ENCODE measurements around the gene EIF4A2. TPM values are rescaled to one million over a fixed set of nuclear protein-coding genes. Genes with fewer than 3 reads are reported as not detected.
"Not testable (repeated sequence)": the region's sequence is repeated elsewhere in the genome, so short reads cannot be mapped to it uniquely, and the experiment has no call there.

EIF4A2 gene
- total RNA-seq, 1 donor from 2014 or later, result 405 TPM

DNA sequence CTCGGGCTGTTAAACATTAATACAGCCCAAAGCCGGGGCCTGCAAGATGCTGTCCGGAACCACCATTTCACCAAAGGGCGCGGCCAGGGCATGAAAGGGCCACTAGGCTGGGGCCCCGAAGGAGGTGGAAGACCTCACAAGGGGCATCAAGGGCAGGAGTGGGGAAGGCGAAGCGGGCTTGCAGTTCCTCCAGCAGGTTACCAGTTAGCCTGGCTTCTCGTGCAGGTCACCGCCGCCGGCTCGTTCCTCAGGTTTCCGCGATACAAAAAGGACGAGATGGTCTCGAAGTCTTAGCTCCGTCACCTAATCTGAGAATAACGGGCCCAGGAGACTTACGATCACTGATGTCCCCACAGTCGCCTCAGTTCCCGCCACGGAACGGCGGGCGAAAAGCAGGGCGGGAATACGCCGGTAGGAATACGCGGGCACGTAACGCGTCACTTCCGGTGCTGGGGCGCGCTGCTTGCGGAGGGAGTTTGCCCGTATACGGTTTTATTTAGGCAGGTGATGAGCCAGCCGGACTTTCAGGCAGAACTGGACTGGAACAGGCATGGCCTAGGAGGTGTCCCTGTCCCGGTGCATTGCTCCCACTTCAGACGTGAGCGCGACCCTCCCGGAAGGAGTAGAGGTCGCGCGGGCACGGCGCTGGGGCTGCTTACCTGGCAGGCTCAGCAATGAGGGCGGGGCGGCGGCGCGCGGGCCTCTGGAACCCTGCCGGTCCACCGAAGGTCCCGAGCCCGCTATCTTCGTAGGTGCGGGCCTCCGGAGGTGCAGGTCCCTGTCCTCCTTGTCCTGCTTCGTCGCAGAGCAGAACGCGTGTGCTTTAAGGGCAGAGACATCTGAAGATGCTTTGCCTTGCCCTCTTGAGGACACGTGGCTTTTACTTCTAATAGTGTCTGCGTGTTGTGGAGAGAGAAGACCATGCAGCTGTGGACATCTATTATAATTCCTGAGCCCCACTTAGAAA, 23.0 kb downstream of the EIF4A2 start, which contains the start of gene RFC4:
Gene RFC4 (minus strand): TSS at position 394 of the 967 bp plus-strand sequence. CDS start 1,769 bp downstream, outside the sequence.
- Histone ChIP-seq H3K27me3 (no peaks in the 10 kb centered on the region), H3K4me1 (no peaks in the 10 kb centered on the region), H3K9me3 (no peaks in the 10 kb centered on the region), H3K4me3 (peak within 1 kb of the TSS; percentile 79), H3K36me3 (no peaks in the 10 kb centered on the region), H3K27ac (peak within 1 kb of the TSS; percentile 89)
- peak; percentile 95 for DNase-seq
- intact Hi-C loops (cut with DNase I), result no loop called here
- TF ChIP-seq, protein P1, sequence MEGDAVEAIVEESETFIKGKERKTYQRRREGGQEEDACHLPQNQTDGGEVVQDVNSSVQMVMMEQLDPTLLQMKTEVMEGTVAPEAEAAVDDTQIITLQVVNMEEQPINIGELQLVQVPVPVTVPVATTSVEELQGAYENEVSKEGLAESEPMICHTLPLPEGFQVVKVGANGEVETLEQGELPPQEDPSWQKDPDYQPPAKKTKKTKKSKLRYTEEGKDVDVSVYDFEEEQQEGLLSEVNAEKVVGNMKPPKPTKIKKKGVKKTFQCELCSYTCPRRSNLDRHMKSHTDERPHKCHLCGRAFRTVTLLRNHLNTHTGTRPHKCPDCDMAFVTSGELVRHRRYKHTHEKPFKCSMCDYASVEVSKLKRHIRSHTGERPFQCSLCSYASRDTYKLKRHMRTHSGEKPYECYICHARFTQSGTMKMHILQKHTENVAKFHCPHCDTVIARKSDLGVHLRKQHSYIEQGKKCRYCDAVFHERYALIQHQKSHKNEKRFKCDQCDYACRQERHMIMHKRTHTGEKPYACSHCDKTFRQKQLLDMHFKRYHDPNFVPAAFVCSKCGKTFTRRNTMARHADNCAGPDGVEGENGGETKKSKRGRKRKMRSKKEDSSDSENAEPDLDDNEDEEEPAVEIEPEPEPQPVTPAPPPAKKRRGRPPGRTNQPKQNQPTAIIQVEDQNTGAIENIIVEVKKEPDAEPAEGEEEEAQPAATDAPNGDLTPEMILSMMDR (IDR thresholded peaks at IDR 0.05), result no peak
- ATAC-seq, result peak; percentile 98

DNA sequence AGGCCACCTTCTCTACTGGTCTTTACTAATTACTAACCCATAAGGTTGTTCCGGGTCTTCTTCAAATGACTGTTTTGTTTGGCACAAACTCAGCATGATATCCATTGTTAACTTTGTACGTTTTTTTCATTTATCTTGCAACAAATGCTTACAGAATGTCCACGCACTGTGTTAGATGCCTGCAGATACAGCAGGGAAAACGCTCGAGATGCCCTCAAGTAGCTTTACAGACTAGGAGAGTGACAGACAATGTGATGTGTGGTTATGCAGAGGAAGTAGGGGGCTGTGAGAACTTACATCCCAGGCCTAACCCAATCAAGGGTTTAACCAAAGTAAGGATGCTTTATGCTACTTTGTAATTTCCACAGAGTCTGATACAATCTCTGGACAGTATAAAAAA, 23.9 kb downstream of the EIF4A2 start:
- intact Hi-C loops (cut with DNase I), result no loop called here
- H3K27ac ChIP-seq, result no peak overlapping the region

DNA sequence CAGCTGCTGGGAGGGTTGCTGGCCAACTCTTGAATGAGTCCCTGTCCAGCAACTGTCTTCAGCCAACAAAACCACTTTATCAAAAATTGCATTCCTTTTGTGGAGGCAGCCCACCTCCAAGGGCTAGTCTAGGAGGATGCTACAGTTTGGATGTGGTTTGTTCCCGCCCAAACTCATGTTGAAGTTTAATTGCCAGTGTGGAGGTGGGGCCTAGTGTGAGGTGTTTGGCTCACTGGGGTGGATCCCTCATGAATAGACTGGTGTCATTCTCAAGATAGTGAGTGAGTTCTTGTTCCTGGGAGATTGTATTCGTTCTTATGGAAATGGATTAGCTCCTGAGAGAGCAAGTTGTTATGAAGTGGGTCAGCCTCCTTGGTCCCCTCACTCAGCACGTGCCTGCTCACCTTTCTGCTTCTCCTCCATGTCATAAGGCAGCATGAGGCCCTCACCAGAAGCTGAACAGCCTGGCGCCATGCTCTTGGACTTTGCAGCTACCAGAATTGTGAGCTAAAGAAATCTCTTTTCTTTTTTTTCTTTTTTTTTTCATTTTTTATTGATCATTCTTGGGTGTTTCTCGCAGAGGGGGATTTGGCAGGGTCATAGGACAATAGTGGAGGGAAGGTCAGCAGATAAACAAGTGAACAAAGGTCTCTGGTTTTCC, 27.1 kb downstream of the EIF4A2 start:
- no peak overlapping the region for H3K27ac ChIP-seq
- no peaks in the 10 kb centered on the region for H3K9me3 ChIP-seq
- H3K4me3 ChIP-seq, result no peak overlapping the region
- H3K27me3 ChIP-seq, result peaks cover 6% of the 10 kb centered on the region
- H3K4me1 ChIP-seq, result no peaks in the 10 kb centered on the region
- ATAC-seq (no peak), DNase-seq (no peak)
- TF ChIP-seq, protein P1 (IDR thresholded peaks at IDR 0.05), result no peak
- intact Hi-C loops (cut with DNase I), result no loop called here
- H3K36me3 ChIP-seq, result no peaks in the 10 kb centered on the region

More for the DNA sequence above, 23.9 kb downstream of the EIF4A2 start:
- no peaks in the 10 kb centered on the region for H3K9me3 ChIP-seq
- no peaks in the 10 kb centered on the region for H3K4me1 ChIP-seq
- ATAC-seq (no peak), DNase-seq (no peak)
- H3K36me3 ChIP-seq, result no peaks in the 10 kb centered on the region
- TF ChIP-seq, protein P1 (IDR thresholded peaks at IDR 0.05), result no peak
- H3K27me3 ChIP-seq, result no peaks in the 10 kb centered on the region
- peak overlapping the region; percentile 79 for H3K4me3 ChIP-seq

DNA sequence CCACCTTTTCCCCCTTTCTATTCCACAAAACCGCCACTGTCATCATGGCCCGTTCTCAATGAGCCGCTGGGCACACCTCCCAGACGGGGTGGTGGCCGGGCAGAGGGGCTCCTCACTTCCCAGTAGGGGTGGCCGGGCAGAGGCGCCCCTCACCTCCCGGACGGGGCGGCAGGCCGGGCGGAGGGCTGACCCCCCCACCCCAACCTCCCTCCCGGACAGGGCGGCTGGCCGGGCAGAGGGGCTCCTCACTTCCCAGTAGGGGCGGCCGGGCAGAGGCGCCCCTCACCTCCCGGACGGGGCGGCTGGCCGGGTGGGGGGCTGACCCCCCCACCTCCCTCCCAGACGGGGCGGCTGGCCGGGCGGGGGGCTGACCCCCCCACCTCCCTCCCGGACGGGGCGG, 27.9 kb downstream of the EIF4A2 start:
- H3K4me1 ChIP-seq; H3K9me3 ChIP-seq; intact Hi-C loops (cut with DNase I); DNase-seq; H3K27me3 ChIP-seq; H3K36me3 ChIP-seq; H3K4me3 ChIP-seq; H3K27ac ChIP-seq; ATAC-seq: not testable (repeated sequence)

DNA sequence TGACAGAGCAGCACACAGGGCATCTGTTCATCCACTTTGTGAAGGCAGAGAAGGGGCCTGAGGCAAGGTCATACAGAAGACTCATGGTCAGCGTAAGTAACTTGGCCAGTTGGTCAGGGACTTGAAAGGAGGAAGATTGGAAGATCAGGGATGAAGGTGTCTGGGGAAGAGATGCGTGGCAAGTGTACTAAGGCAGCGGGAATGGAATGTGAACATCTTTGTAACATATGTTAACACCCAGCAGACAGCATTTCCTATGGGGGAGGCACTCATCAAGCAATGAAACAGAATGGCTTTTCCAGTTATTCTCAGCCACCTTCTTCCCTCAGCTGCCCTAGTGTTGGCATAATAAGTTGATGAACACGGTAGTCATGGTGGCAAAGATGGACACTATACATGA, 30.7 kb downstream of the EIF4A2 start:
- DNase-seq (no peak), ATAC-seq (no peak)
- H3K27me3 ChIP-seq, result peaks cover 6% of the 10 kb centered on the region
- no peaks in the 10 kb centered on the region for H3K4me1 ChIP-seq
- H3K36me3 ChIP-seq, result no peaks in the 10 kb centered on the region
- no peak overlapping the region for H3K27ac ChIP-seq
- intact Hi-C loops (cut with DNase I), result no loop called here
- no peaks in the 10 kb centered on the region for H3K9me3 ChIP-seq
- H3K4me3 ChIP-seq, result no peak overlapping the region
- TF ChIP-seq, protein P1 (IDR thresholded peaks at IDR 0.05), result no peak

DNA sequence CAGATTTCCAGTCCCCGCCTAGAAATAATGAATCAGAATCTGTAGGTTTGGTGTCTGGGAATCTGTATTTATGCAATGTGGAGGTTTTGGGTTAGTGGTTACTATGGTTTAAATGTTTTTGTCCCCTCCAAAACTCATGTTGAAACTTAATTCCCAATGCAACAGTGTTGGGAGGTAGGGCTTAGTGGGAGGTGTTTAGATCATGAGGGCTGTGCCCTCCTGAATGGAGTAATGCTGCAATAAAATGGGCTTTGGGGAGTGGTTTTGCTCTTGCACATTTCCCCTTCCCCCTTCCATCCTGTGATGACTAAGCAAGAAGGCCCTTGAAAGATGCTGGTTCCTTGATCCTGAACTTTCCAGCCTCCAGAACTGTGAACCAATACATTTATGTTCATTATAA, 32.1 kb downstream of the EIF4A2 start:
- no peak for DNase-seq
- H3K36me3 ChIP-seq, result no peaks in the 10 kb centered on the region
- intact Hi-C loops (cut with DNase I), result loop anchor here (5.0 kb wide), 1 partner anchor 203 kb away; the partner anchor contains the start of gene AHSG
- no peak overlapping the region for H3K27ac ChIP-seq
- no peak overlapping the region for H3K4me3 ChIP-seq
- peak; percentile 68 for ATAC-seq
- no peaks in the 10 kb centered on the region for H3K9me3 ChIP-seq
- peaks cover 6% of the 10 kb centered on the region for H3K27me3 ChIP-seq
- TF ChIP-seq, protein P1 (IDR thresholded peaks at IDR 0.05), result no peak
- H3K4me1 ChIP-seq, result no peaks in the 10 kb centered on the region

All from upper lobe of right lung (tissue), 1 donor.